NCI-H510A (cell line): ENCODE results near the gene FXYD7.
"Not testable (repeated sequence)": the region's sequence is repeated elsewhere in the genome, so short reads cannot be mapped to it uniquely, and the experiment has no call there.

Experiments used
- DNase-seq: peaks from one replicate; lab custom pipeline; 2025; lab: John Stamatoyannopoulos, UW

The FXYD7 gene

GRCh38 chr19:35144600-35145436 lies 1.8 kb downstream of the FXYD7 start:
- DNase-seq = no peak

- DNase-seq = no peak
Observed at GRCh38 chr19:35146746-35147459, 3.8 kb downstream of the FXYD7 start.

GRCh38 chr19:35149463-35149862 lies 6.4 kb downstream of the FXYD7 start:
- no peak for DNase-seq

GRCh38 chr19:35150445-35150844 lies 7.4 kb downstream of the FXYD7 start:
- no peak for DNase-seq

GRCh38 chr19:35151273-35152065 lies 8.4 kb downstream of the FXYD7 start:
- no peak for DNase-seq

- DNase-seq = not testable (repeated sequence)
Observed at GRCh38 chr19:35153129-35153522, 10.1 kb downstream of the FXYD7 start.

- no peak for DNase-seq
Observed at GRCh38 chr19:35153701-35154524, 10.9 kb downstream of the FXYD7 start.

GRCh38 chr19:35154525-35155406 lies 11.7 kb downstream of the FXYD7 start, which contains the start of gene FXYD5:
FXYD5 (plus strand) TSS chr19:35154735; CDS start chr19:35155551, 816 bp downstream.
- no peak for DNase-seq

GRCh38 chr19:35155441-35155840 lies 12.4 kb downstream of the FXYD7 start:
- no peak for DNase-seq

- DNase-seq = no peak
Observed at GRCh38 chr19:35155981-35156672, 13.1 kb downstream of the FXYD7 start.

GRCh38 chr19:35156673-35157014 lies 13.6 kb downstream of the FXYD7 start:
- no peak for DNase-seq

- DNase-seq = no peak
Observed at GRCh38 chr19:35157431-35157830, 14.4 kb downstream of the FXYD7 start.

GRCh38 chr19:35159606-35160005 lies 16.6 kb downstream of the FXYD7 start:
- DNase-seq = no peak

- DNase-seq = no peak
Observed at GRCh38 chr19:35160629-35161433, 17.8 kb downstream of the FXYD7 start.

- DNase-seq = no peak
Observed at GRCh38 chr19:35161434-35161743, 18.3 kb downstream of the FXYD7 start.

- no peak for DNase-seq
Observed at GRCh38 chr19:35162471-35163326, 19.6 kb downstream of the FXYD7 start.

GRCh38 chr19:35164418-35164817 lies 21.4 kb downstream of the FXYD7 start:
- no peak for DNase-seq
